HG03025 (cell line): ENCODE results near the gene PPIA.
"Not testable (repeated sequence)": the region's sequence is repeated elsewhere in the genome, so short reads cannot be mapped to it uniquely, and the experiment has no call there.

ENCODE experiments used
- ATAC-seq: cut with Tn5 transposase; IDR thresholded peaks from one replicate; pipeline ENCODE4 v1.9.1; 2021; ENCODE audit warnings: mild to moderate bottlenecking, moderate library complexity; ENCODE audit not compliant: unreplicated experiment, low FRiP score

Gene PPIA

DNA sequence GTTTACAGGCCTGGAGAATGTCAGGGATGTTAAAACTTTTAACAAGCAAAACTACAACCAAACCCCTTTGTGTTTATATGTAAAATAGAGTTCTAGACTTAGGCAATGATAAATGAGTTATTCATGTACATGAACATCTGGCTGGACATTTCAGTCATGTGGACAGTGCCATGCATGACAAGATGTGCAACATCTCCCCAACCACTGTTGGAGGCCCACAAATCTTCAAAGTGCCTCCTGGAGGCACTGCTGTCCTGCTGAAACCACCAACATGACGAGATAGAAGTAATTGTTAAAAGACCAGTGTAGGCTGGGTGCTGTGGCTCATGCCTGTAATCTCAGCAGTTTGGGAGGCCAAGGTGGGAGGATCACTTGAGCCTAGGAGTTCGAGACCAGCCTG, 18.4 kb downstream of the PPIA start:
- ATAC-seq: no peak

GRCh38 chr7:44819292-44819691, 22.8 kb downstream of the PPIA start:
- no peak for ATAC-seq

- no peak for ATAC-seq
Measured at GRCh38 chr7:44823255-44823781, 26.8 kb downstream of the PPIA start.

- ATAC-seq: no peak
Measured at GRCh38 chr7:44824894-44825526, 28.5 kb downstream of the PPIA start.

DNA sequence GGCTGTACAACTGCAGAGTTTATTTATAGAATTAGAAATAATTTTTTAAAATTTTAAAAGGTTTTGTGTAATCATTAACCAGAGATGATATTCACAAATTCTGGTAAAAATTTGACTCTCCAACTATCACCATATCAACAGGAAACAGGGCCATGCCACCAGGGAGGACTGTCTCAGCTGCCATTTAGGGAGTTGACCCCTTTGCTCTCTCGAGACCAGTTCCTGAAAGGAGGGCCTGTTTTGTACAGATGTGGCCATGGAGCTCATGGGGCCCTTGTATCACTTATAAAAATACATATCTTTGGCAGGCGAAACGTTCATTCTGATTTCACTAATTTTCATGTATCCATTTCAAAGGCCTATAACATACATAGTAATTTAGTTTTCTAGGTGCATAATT, 31.1 kb downstream of the PPIA start:
- no peak for ATAC-seq

GRCh38 chr7:44838751-44839150, 42.3 kb downstream of the PPIA start:
- ATAC-seq: no peak

DNA sequence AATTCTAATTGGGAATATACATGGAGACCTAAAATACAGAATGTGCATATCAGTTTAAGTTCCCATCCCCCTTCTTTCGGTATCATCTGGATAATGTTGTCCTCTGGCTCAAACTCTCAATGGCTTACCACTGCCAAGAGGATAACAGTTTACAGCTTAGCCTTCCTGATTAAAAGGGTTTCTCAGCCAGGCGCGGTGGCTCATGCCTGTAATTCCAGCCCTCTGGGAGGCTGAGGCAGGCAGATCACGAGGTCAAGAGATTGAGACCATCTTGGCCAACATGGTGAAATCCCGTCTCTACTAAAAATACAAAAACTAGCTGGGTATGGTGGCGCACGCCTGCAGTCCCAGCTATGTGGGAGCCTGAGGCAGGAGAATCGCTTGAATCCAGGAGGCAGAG, 46.2 kb downstream of the PPIA start:
- ATAC-seq: not testable (repeated sequence)

GRCh38 chr7:44843440-44843839, 47.0 kb downstream of the PPIA start:
- ATAC-seq: not testable (repeated sequence)

DNA sequence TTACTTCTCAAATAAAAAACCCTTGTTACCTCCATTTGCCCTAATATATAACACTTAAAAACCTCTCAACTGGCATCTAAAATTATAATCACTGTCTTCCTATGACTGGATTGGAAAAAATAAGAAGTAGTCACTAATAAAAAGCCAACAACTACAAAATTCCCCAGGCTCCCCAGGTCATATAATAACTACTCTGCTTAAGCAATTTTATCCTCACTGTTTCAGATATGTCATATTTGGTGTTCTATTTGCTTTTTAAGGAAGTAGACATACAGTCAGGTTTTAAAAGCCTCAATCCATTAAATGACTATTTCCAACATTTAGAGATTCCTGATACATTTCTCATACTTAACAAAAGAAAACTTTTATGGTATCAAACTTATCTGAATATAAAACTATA, 49.0 kb downstream of the PPIA start:
- no peak for ATAC-seq

DNA sequence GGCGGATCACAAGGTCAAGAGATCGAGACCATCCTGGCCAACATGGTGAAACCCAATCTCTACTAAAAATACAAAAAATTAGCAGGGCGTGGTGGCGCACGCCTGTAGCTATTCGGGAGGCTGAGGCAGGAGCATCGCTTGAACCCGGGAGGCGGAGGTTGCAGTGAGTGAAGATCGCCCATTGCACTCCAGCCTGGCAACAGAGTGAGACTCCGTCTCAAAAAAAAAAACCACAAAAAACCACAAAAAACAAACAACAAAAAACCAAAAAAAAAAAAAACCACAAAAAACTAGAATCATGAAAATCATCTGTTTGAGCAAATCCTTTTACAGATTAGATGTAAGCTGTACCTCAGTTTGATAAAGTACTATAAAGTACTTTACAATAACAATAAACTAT, 49.9 kb downstream of the PPIA start:
- ATAC-seq: not testable (repeated sequence)

- ATAC-seq: no peak
Measured at GRCh38 chr7:44846816-44847508, 50.5 kb downstream of the PPIA start.

DNA sequence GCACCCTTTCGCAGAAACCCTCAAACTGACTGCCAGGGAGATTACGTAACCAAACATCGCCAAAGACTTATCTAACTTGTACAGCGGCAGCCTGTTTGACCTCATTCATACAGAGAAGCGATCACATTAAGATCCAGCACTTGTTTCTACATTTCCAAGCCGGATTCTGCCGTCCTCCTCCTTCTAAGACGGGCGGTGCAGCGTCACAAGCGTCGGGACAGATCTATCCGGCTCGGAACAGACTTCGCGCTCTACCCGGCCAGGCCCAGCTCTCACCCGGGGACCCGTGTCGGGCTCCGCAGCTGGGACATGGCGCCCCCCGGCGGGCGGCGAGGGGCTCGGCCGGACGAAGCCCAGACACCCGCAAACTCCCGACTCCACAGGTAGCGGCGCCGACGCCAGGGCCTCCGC, 51.0 kb downstream of the PPIA start:
- peak; percentile 73 for ATAC-seq

DNA sequence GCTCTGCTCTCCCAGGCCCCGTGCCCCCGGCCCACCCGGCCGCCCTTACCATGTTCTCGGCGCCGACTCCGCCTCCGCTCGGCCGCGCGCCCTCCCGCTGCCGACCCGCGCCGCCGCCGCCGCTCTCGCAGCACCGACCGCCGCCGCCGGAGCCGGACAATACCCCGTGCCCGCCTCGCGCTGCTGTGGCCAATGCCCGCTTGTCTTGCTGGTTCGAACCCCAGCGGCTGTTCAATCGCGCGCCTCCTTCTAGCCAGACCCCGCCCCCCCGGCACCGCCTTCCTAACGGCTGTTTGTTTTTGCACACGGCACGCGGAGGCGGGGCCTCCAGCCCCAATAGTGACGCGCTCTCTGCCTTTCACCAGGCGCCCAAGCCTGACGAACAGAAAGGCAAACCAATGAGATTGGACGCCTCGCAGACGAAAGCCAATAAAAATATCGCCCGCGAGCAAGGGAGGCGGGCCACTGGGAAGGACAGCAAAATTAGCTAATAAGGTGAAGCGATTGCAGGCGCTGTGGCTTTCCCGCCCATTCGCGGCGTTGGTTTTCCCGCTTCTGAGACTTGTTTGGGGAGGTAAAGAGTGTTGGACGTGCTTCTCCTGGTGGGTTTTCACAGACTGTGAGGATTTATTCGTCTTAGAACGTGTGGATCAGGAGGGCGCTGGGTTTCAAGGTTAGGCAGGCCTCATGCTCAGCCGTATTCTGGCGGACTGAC, 51.6 kb downstream of the PPIA start, which contains the start of gene H2AZ2:
H2AZ2 (minus strand) TSS at position 168 of the 715 bp plus-strand sequence; CDS start at position 52, 116 bp downstream.
- peak; percentile 85 for ATAC-seq

DNA sequence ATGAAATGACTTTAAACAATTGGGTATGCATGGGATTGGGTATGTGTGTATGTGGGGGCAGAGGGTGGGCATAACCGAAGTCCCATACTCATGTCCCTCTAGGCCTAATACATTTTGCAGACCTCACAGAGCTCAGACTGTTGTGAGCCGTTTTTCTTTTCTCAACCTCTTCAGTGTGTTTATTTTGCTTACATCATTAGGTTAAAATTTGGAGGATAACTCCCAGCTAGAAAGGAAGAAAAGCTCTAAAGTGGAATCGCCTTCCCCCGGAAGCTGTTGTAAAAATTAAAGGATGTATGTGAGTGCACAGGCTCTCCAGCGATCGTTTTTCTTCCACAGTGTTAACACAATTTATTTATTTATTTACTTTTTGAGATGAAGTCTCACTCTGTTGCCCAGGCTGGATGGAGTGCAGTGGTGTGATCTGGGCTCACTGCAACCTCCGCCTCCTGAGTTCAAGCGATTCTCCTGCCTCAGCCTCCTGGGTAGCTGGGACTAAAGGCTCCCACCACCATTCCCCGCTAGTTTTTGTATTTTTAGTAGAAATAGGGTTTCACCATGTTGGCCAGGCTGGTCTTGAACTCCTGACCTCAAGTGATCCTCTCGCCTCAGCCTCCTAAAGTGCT, 52.9 kb downstream of the PPIA start:
- no peak for ATAC-seq

DNA sequence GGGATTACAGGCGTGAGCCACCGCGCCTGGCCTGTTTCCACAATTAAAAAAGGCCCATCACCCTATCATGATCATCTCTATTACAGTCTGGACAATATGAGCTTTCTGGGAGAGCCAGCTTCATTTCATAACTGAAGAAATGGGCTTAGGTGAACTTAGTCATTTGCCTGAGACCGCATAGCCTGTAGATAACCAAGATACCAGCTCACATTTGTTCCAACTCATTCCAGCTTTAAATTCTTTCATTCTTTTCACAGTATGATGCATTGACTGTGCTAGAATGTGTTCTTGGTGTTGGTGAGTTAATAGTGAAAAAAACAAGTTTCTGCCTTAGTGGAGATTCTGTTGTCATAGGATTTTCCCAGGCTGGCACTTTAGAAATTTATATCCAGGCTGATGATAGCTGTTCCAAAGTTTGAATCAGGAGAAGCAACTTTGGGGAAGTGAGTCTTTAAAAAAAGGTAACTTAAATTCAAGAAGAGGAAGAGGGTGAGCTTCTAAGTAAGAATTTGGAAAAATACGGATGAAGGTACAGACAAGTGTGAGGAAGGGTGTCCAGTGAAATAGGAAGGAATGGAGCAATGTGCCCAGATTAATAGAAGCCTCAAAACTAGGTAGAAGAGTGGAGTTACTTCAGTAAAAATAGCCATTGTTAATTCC, 53.5 kb downstream of the PPIA start:
- ATAC-seq: no peak

DNA sequence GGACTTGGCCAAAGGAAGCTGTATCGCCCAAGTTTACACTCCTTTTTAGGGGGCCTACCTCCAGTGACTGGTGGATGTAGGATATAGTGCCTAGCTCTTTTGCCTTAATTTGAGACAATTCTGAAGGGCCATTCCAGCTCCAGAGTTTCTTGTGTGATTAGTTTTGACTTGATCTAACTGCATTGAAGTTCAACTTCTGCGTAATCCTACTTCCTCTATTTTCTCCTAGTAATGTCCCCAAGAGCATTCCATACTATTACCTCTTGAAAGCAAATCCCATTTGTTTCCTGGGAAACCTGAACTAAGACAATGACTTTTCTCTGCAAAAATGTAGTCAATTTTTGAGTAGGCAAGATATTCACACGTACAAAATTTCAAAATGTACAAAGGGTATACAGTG, 56.1 kb downstream of the PPIA start:
- ATAC-seq: no peak
